Testis (tissue), 2 donors: ENCODE measurements around the gene PRM2.

Source experiments
- POLR2A ChIP-seq: fragments of 450-650 bp; IDR thresholded peaks from one replicate; pipeline ENCODE4 v1.6.1; 2017; ENCODE audit warnings: antibody characterized with exemption, mild to moderate bottlenecking, moderate library complexity
- TF ChIP-seq, protein P1 (sequence below), 3 experiments: fragments of 450-650 bp in 2 of 3; fragments of 200-600 bp in 1 of 3; sonication (generic) in 1 of 3; IDR thresholded peaks; one replicate each; pipeline ENCODE4 v1.5.1; 2016 to 2019; ENCODE audit warnings: antibody characterized with exemption in 3 of 3, mild to moderate bottlenecking in 2 of 3, moderate library complexity in 1 of 3

DNA sequence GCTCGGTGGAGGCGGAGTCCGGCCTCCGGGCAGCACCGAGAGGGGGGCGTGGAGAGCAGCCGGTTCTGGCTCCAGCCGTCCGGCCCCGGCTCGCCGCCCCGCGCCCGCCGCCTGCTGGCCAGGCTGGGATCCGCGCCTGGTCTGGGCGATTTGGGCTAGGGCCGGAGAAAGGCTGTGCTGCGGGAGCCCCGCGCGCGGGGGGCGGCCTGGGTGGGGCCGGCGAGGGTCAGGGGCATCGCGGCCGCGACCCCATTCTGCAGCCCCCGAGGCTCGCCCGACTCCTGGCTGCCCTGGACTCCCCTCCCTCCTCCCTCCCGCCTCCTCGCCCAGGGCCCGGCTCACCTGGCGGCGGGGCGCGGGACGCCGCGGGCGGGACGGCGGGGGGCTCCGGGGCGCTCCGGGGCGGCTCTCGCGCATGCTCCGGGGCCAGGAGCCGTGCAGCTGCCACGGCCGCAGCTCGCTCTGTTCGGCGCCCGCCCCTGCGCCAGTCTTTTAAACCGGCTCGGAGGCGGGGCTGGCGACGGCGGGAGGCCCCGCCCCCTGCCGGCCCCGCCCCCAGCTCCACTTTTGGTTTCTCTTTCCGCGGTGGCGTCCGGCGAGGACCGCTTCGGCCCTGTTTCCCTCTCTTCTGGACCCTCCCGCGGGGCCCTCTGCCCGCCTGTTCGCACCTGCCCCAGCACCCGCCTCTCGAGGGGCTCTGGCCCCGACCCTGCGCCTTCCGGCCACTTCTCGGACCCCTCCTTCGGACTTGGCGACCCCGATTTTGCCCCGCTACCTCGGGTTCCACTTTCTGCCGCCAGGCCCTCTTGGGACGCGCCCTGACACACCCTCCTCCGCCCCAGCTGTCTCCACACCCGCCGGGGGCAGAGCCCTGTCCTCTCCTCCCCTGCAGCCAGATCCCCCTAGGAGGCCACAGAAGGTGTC, 20.3 kb downstream of the PRM2 start, which contains the start of gene SOCS1:
- TF ChIP-seq, protein P1, sequence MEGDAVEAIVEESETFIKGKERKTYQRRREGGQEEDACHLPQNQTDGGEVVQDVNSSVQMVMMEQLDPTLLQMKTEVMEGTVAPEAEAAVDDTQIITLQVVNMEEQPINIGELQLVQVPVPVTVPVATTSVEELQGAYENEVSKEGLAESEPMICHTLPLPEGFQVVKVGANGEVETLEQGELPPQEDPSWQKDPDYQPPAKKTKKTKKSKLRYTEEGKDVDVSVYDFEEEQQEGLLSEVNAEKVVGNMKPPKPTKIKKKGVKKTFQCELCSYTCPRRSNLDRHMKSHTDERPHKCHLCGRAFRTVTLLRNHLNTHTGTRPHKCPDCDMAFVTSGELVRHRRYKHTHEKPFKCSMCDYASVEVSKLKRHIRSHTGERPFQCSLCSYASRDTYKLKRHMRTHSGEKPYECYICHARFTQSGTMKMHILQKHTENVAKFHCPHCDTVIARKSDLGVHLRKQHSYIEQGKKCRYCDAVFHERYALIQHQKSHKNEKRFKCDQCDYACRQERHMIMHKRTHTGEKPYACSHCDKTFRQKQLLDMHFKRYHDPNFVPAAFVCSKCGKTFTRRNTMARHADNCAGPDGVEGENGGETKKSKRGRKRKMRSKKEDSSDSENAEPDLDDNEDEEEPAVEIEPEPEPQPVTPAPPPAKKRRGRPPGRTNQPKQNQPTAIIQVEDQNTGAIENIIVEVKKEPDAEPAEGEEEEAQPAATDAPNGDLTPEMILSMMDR (IDR thresholded peaks at IDR 0.05), result peak; percentile 92 to 97 (median 94)
- TF ChIP-seq POLR2A, result peak; percentile 62
